Activated T-cell treated with anti-CD3 and anti-CD28 coated beads, Interleukin-2, amount 50 U/mL, for 4 hours (primary cell): ENCODE results near the gene WNT3A. TPM values are rescaled to one million over a fixed set of nuclear protein-coding genes. Genes with fewer than 3 reads are reported as not detected.

Source experiments
- ATAC-seq, 2 donors: fragments of 200-7000 bp; cut with Tn5 transposase; one replicate each; pipeline ENCODE4 v1.10.0; 2021
- DNase-seq: peaks from one replicate; pipeline ENCODE4 v3.0.0-alpha.2; 2020
- H3K27me3 Mint-ChIP-seq: one replicate; pipeline ENCODE4 v1.8.0; 2021; ENCODE audit warnings: low read depth, mixed read lengths
- H3K36me3 Mint-ChIP-seq: one replicate; pipeline ENCODE4 v1.8.0; 2022; ENCODE audit warnings: mixed read lengths; ENCODE audit not compliant: insufficient read depth
- H3K4me1 Mint-ChIP-seq: one replicate; pipeline ENCODE4 v1.8.0; 2021; ENCODE audit warnings: low read depth, mixed read lengths
- H3K4me3 Mint-ChIP-seq: one replicate; pipeline ENCODE4 v1.8.0; 2021; ENCODE audit warnings: mild to moderate bottlenecking, moderate library complexity, mixed read lengths
- H3K9me3 Mint-ChIP-seq: one replicate; pipeline ENCODE4 v1.8.0; 2021; ENCODE audit warnings: mixed read lengths
- total RNA-seq, 3 donors: library from RNA; stranded (reverse); gene quantifications; one replicate each; pipeline ENCODE4 v1.2.1, GENCODE V29; 2021

WNT3A gene
- total RNA-seq, 3 donors from 2014 or later, result not detected

DNA sequence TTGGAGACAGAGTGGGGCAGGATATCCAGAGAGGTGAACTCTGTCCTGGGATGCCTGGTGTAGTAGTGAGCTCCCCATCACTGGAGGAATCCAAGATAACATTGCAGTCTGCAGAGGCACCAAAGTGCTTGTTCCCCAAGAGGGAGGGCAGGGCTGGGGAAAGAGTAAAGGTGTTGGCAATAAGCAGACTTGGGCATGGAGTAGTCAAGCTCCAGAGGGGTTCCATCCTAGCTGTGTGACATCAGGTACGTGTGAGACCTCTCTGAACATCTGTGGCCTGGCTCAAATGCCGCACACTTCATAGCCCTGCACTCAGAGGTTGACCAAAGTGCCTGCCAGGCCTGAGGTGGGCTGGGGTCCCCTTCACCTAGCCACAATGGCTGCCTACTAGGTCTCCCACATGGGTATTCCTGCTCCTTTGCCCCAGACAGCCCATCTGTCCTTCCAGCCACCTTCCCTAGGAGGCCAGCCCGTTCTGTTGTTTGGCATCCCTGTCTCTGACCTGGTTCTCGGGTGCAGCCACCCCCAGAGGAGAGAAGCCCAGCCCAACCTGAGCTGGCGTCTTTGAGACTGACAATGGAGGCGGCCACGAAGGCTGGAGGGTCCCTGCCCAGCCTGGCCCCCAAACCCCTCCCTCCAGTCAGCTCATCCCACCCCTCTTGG, 72.9 kb downstream of the WNT3A start:
- Mint-ChIP-seq H3K4me1 (peaks cover 14% of the 10 kb centered on the region), H3K4me3 (no peak overlapping the region), H3K36me3 (peaks cover 16% of the 10 kb centered on the region), H3K27me3 (no peaks in the 10 kb centered on the region), H3K9me3 (no peaks in the 10 kb centered on the region)
- ATAC-seq (no peak), DNase-seq (no peak)

DNA sequence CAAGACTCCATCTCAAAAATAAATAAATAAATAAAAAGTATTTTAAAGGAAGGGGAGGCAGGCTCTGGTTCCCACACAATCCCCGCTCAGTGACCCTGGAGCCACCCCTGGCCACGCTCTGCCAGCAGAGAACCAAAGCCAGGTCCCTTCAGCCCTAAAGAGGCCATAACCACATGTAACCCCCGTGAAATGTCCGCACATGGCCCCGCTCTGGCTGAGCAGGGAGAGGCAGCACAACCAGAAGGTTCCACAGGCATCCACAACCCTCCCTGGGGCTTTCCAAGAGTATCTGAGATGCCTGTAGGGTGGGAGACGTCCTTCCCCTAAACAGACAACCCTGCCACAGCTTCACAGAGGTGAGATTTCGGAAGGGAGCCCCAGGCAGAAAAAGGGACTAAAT, 74.3 kb downstream of the WNT3A start:
- no peaks in the 10 kb centered on the region for H3K9me3 Mint-ChIP-seq
- H3K4me1 Mint-ChIP-seq, result peaks cover 28% of the 10 kb centered on the region
- no peaks in the 10 kb centered on the region for H3K27me3 Mint-ChIP-seq
- H3K4me3 Mint-ChIP-seq, result peak overlapping the region; percentile 87
- peaks cover 16% of the 10 kb centered on the region for H3K36me3 Mint-ChIP-seq
- no peak for ATAC-seq
- DNase-seq, result no peak

GRCh38 chr1:228081578-228082213, 74.9 kb downstream of the WNT3A start:
- DNase-seq (no peak), ATAC-seq (peak; percentile 22 to 29)
- H3K4me3 Mint-ChIP-seq, result peak overlapping the region; percentile 87
- no peaks in the 10 kb centered on the region for H3K27me3 Mint-ChIP-seq
- peaks cover 16% of the 10 kb centered on the region for H3K36me3 Mint-ChIP-seq
- H3K4me1 Mint-ChIP-seq, result peaks cover 33% of the 10 kb centered on the region
- H3K9me3 Mint-ChIP-seq, result no peaks in the 10 kb centered on the region

GRCh38 chr1:228082214-228082917, 75.6 kb downstream of the WNT3A start, which contains the start of gene ARF1:
Gene ARF1, plus strand, starts transcription at chr1:228082708. Its CDS starts 14,407 bp downstream, at chr1:228097115.
- DNase-seq (peak; percentile 92), ATAC-seq (peak; percentile 88 to 91)
- Mint-ChIP-seq H3K27me3 (no peaks in the 10 kb centered on the region), H3K36me3 (peaks cover 16% of the 10 kb centered on the region), H3K4me3 (peak within 1 kb of the TSS; percentile 98), H3K9me3 (no peaks in the 10 kb centered on the region), H3K4me1 (peaks cover 37% of the 10 kb centered on the region)

- H3K4me3 Mint-ChIP-seq, result peak overlapping the region; percentile 98
- peaks cover 22% of the 10 kb centered on the region for H3K36me3 Mint-ChIP-seq
- H3K27me3 Mint-ChIP-seq, result no peaks in the 10 kb centered on the region
- H3K4me1 Mint-ChIP-seq, result peaks cover 45% of the 10 kb centered on the region
- H3K9me3 Mint-ChIP-seq, result no peaks in the 10 kb centered on the region
- peak; percentile 18 to 20 for ATAC-seq
- DNase-seq, result no peak
Measured at GRCh38 chr1:228082918-228083870, 76.4 kb downstream of the WNT3A start.

GRCh38 chr1:228083871-228084278, 77.1 kb downstream of the WNT3A start:
- no peak for DNase-seq

GRCh38 chr1:228084325-228084724, 77.5 kb downstream of the WNT3A start:
- Mint-ChIP-seq H3K36me3 (peaks cover 30% of the 10 kb centered on the region), H3K27me3 (no peaks in the 10 kb centered on the region), H3K4me3 (peak overlapping the region; percentile 98), H3K9me3 (no peaks in the 10 kb centered on the region), H3K4me1 (peaks cover 55% of the 10 kb centered on the region)
- no peak for DNase-seq
- ATAC-seq, result peak in 1 of 2 donors; percentile 24

More at GRCh38 chr1:228083871-228084278, 77.1 kb downstream of the WNT3A start:
- H3K4me1 Mint-ChIP-seq, result peaks cover 52% of the 10 kb centered on the region
- H3K4me3 Mint-ChIP-seq, result peak overlapping the region; percentile 98
- no peak for ATAC-seq
- H3K9me3 Mint-ChIP-seq, result no peaks in the 10 kb centered on the region
- peaks cover 25% of the 10 kb centered on the region for H3K36me3 Mint-ChIP-seq
- no peaks in the 10 kb centered on the region for H3K27me3 Mint-ChIP-seq

DNA sequence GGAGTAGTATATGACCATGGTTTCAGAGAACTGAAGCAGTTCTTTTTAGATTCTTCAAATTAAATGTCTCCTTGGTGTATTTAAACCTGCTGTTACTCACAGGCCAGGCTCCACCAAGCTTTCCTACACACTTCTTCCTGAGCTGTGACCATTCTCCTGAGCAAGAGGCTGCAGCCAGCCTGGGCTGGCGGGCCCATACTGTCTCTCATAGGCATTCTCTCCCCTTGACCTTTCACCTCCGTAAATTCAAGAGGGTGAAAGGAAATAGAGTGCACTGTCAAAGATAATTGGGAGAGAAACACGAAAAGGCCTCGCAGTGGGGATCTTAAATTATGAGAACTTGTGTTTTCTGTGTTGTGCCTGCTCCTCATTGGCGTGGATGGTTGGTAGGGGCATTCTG, 78.0 kb downstream of the WNT3A start:
- ATAC-seq (no peak), DNase-seq (no peak)
- Mint-ChIP-seq H3K4me1 (peaks cover 59% of the 10 kb centered on the region), H3K9me3 (no peaks in the 10 kb centered on the region), H3K27me3 (no peaks in the 10 kb centered on the region), H3K4me3 (peak overlapping the region; percentile 98), H3K36me3 (peaks cover 31% of the 10 kb centered on the region)

DNA sequence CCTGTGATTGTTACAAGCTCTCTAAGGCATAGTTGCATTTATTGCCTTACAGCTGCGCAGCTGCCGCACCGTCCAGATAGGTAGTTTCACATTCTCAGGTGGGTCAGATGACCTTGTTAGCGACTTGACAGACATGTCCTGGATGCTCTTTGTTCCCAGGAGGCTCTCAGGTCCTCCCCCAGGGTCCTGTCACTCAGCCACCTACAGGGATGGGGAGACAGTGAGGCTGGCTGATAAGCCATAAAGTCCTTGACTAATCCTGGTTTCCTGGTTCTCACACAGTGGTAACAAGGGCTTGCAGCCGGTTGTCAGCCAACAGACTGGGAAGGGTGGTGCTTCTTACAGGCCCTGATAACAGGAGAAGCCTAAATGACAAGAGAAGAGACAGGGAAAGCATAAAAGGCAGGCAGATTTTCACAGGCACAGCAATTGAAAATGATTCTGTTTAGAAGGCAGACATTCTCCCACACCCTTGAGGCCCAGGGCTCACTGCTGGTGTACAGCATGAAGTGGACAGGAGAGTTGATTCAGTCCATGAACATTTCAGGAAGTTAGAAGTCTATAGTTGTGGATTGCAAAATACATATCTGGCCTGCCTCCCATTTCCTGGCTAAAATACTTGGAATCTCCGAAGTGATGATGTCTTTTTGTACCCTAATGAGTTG, 78.6 kb downstream of the WNT3A start:
- peak overlapping the region; percentile 98 for H3K4me3 Mint-ChIP-seq
- DNase-seq (no peak), ATAC-seq (no peak)
- no peaks in the 10 kb centered on the region for H3K9me3 Mint-ChIP-seq
- H3K36me3 Mint-ChIP-seq, result peaks cover 31% of the 10 kb centered on the region
- H3K27me3 Mint-ChIP-seq, result no peaks in the 10 kb centered on the region
- H3K4me1 Mint-ChIP-seq, result peaks cover 65% of the 10 kb centered on the region

DNA sequence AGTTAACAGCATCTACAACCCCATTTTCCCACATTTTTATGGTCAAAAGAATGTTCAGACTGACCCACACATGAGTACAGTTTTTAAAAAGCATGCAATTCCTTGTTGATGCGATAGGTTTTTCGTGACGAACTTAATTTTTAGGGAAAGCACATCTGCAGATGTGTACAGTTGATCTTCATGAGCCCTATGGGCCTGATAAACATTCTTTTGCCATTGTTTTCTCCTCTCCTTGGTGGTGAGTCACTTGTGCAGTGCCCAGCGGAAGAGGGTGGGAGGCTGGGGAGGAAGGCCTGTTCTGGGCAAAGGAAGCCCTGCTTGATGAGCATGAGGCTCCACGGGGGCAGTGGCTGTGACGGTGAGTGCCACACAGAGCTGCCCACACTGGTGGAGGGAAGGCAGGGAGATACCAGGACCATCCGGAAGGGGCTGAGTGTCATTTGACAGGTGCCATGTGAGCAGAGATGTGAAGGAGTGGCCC, 81.0 kb downstream of the WNT3A start:
- Mint-ChIP-seq H3K27me3 (no peaks in the 10 kb centered on the region), H3K4me3 (peak overlapping the region; percentile 72), H3K9me3 (no peaks in the 10 kb centered on the region), H3K4me1 (peaks cover 84% of the 10 kb centered on the region), H3K36me3 (peaks cover 37% of the 10 kb centered on the region)
- DNase-seq, result no peak
- ATAC-seq, result peak in 1 of 2 donors; percentile 22

DNA sequence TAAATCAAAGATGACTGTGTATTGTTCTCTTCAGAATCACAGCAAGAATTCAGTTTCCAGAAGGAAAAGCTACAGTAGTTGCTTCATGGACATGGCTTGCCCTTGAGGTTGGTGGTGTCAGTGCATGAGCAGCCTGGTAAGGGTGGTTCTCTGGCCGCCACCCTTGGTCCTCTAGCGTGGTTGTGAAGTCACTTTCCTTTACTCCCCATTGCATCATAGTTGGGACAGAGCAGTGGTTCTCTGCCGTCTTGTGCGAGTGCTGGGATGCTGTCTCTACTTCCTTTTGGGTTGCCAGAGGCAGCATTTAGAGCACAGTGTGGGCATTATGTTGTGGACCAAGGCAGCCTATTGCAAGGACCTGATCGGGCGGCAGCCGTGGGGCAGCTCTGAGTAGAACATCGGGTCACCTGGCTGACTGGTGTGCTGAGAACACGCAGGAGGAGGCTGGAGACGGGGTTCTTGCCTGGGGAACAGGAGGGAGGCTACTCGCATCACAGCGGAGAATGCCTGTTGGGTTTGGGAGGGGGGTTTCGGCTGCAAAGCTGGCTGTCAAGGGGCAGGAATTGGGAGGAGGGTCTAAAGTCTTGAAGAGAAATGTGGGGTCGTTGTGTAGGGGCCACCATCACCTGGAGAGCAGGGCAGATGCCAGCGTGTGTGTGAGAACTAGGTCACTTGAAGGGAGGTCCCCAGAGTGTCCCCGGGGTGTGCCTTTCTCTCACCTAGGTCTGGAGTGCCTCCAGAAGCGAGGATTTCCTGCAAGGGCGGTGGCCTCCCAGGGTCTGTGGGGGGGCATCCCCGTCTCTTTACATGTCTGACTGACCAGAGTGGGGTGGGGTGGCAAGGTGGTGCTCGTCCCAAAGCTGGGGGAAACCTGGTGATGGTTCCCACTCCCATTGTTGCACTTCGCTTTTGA, 82.0 kb downstream of the WNT3A start:
- Mint-ChIP-seq H3K4me3 (peak overlapping the region; percentile 72), H3K4me1 (peaks cover 85% of the 10 kb centered on the region), H3K27me3 (no peaks in the 10 kb centered on the region), H3K9me3 (no peaks in the 10 kb centered on the region), H3K36me3 (peaks cover 31% of the 10 kb centered on the region)
- DNase-seq (no peak), ATAC-seq (no peak)

DNA sequence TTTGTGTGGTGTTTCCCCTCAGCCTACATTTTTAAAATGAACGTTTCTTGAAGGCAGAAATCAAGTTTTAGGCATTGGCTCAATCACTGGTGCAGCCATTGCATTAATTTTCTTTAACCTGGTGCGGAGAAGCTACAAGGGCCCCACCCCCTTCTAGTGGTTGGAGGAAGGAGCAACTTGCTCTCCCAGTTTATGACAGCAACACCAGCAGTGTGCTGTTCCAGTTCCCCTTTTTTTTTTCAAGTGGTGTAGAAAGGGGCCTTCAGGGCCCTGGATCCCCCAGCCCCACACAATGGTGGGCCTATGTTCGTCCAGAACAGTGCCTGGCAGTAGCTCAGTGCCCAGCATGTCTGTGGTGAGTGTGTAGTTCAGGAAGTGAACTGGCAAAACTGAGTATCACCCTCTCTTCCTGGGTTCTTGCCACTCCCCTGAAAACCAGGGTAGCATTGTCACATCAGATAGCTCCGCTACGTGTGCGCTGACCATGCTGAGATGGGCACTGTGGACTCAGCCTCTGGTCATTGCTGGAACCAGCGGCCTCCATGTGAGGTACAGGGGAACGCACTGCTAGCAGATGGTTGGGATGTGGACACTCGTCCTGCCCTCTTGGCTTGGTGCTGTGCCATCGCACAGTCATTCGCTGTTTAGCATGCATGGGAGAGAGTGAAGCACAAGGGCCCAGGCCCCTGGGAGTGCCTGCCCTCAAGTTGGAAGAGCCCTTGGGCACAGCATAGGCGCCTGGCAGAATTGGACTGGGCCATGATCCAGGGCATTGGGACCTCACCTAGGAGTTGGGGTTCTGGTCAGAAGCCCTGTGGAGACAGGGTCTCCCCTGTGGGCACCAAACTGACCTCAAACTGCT, 83.0 kb downstream of the WNT3A start:
- H3K27me3 Mint-ChIP-seq, result no peaks in the 10 kb centered on the region
- peaks cover 32% of the 10 kb centered on the region for H3K36me3 Mint-ChIP-seq
- no peak for DNase-seq
- ATAC-seq, result no peak
- H3K9me3 Mint-ChIP-seq, result peaks cover 3% of the 10 kb centered on the region
- H3K4me1 Mint-ChIP-seq, result peaks cover 84% of the 10 kb centered on the region
- peak overlapping the region; percentile 72 for H3K4me3 Mint-ChIP-seq
